CD4-positive, alpha-beta T cell treated with Interleukin-17A for 1 hour (primary cell): ENCODE data around the gene PARP14.

Experiments
- DNase-seq: peaks from one replicate; pipeline ENCODE4 v3.0.0-alpha.2; 2020

The PARP14 gene

DNA sequence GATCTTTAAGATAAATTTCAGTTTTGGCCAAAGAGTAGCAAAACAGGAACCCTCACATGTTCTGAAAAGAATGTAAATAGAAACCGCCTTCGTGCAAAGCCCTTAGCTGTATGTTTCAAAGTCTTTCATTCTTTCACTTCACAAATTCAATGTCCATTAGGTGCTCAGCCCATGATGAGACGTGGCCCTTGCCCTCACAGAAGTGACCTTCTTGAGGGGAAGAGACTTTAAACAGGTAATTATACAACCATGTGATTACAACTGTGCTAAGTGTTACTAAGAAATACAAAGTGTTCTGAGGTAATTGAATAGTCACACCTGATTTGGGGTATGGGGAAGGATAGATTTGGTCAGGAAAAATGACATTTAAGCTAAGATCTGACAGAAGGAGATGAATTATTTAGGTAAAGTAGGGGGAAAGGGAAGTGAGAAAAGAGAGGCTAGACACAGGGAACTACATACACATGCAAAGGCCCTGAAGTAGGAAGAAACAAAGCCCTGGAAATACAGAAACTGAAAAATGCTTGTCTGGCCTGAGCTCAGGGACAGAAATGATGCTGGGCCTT lies 93.4 kb downstream of the PARP14 start:
- DNase-seq, result no peak

DNA sequence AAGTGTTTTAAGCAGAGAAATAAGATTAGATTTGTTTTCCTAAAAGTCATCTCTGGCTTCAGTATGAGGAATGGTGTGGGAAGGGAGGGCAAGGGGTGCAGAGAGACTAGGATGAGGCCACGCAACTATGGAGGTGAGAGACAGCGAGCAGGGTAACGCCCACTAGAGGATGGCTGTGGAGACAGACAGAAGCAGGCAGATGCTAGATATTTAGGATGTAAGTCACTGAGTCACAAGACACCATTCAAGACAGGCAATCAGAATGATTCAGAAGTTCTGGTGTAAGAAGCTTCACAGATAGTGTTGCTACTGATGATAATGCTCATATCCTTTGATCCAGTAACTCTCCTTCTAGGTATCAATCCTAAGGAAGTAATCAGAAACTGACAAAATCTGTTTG lies 93.9 kb downstream of the PARP14 start:
- DNase-seq, result no peak

DNA sequence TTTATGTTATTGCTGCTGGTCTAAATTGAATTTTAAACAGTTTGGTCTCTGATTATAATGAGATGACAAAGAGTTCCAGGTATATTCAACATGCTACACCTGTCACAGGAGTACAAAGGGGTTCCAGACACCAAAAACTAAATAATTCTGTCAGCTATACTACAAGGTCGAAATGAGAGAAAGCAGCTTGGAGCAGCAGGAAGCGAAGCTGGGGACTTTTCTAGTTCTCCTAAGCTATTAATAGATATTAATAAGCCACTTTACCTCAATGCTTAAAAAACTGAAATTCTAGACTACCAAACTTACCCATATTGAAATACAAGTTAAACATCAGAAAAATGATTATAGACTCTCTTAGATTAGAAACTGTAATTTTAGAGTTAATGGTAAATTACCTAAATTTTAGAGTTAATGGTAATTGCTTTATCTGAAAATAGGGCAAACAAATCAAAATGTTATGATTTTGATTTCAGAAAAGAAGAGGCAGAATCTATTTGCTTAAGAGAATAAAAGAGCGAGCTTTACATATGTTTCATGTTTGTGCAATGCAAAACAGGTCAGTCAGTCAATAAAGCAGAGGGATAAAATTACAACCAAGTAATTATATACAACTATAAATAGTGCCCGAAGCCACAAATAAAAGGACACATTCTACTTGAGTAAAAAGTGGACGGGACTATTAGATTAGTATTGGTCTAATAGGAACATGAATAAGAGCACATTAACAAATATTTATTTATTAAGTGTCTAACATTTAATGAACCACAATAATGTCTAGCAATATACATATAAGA lies 96.2 kb downstream of the PARP14 start:
- no peak for DNase-seq

DNA sequence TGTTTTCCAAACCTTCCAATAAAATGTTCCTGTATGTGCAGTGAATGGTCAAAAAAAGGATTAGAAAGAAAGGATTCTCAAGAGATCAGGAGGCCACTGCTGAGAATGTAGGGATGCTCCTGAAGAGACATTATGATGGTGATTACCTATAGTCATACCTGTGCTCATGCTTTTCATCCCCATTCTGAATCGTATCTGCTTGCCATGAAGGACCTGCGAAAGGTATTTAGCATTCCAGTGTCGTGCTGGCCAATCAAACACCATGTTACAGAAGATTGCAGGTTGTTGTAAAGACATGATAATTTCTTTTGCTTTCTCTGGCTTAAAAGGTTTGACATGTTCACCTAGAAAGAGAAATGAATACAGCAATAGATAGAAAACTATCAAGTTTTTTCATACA lies 96.9 kb downstream of the PARP14 start:
- DNase-seq, result no peak
